Anterior cingulate cortex (tissue), 58 donors: ENCODE measurements around the gene HIVEP2.

Experiments used
- DNase-seq, 58 donors: peaks; one replicate each; lab custom pipeline; 2025; lab: John Stamatoyannopoulos, UW

Gene HIVEP2

DNA sequence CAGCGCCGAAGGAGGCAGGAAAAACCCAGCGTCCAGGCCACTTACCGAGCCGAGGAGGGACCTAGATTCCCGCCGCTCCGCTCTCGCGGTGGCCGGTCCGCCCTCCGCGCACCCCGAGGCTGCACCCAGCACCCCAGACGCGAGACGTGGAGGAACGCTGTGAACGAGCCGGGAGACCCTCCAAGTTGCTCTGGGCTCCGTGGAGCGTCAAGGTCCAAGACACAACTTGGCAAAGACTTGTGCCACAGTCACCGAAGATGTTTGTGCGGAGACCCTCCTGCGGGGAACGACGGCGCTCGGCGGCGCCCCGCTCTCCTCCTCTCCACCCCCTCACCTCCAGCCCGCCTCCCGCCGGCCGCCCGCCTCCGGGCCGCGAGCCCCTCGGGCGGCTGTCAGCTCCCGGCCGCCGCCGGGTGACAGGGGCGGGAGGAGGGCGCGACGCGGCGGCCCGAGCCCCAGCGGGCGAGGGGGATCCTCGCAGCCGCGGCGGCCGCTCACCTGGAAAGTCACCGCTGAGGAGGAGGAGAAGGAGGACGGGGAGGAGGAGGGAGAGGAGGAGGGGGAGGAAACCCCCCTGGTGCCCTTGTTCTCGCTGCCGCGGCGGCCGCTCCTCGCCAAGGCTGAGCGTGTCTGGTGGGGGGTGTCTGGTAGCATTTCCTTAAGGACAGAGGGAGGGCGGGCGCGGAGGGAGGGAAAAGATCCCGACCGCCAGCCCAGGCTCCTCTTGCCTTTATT lies 637 bp upstream of the HIVEP2 start:
- peak in 39 of 58 donors; percentile 13 to 82 (median 64) for DNase-seq

DNA sequence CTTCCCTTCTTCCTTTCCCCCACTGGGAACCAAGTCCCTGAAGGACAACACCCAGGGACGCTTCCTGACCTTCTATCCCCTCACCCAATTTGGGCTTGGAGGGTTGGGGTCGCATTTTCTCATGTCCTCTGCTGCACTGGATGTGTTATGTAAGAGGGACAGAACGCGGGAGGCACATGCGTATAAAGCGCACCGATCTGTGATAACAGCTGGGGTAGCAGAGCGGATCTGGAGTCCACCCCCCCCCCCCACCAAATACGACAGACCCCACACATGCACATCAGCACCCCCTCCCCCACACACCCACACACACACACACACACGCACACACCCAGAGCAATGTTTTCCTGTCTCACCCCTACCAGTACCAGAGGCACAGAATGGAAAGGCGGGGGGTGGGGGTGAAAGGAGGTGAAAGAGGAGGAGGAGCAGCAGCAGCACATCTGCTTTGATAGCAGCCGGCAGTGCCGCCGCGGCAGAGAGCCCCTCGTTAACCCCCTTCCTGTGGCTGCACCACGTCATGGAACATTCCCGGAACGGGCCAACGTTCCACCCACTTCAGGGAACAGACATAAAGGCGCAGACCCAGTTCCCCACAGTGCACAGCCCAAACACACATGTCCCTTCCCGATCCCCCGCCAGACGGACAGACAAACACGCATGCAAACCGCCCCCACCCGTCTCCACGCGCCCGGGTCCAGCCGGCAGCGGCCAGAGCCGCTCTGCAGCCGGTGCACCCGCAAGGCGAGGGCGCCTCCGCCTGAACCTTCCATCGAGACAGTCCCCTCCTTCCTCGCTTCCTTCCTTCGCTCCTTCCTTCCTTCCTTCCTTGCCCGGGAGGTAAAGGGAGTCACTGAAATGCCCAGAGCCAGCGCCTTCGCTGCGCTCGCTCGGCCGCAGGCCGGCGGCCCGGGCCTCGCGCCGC lies 590 bp downstream of the HIVEP2 start:
- peak in 57 of 58 donors; percentile 31 to 92 (median 71) for DNase-seq

DNA sequence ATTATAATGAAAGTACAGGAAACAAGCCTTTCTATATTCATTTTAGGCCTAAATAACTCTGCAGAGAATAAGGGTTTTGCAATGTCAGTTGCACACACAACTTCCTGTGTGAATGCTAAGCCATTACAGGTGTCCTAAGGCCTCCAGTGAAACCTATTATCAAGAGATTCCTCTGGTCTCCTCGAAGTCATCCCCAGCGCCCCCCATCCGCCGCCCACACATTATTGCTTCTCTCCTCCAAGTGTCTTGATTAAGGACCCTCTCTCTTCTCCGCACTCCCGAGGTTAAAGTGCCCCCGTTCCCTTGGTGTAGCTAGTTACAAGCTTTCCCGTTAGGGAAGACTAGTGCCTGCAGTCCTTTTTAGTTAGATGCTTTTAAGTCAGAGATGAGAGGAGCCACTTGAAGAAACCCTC lies 1.3 kb downstream of the HIVEP2 start:
- peak in 22 of 58 donors; percentile 6 to 84 (median 50) for DNase-seq

DNA sequence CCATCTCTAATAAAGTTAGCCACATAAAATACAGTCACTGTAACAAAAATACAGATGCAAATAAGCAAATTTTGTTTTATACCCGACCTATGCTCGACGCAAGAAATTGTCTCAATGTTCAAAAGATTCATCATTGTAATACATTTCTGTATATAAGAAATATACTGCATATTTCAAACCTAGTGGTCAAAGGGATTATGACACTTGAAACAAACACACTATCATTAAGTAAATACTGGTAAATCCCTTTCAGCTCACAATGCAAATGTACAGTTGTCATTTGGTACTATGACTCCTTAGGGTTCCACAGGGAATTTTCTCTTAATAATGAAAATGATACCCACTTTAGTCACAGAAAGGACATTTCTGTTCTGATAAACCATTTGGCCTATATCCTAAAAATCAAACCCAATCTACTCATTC lies 2.2 kb downstream of the HIVEP2 start:
- DNase-seq, result no peak

DNA sequence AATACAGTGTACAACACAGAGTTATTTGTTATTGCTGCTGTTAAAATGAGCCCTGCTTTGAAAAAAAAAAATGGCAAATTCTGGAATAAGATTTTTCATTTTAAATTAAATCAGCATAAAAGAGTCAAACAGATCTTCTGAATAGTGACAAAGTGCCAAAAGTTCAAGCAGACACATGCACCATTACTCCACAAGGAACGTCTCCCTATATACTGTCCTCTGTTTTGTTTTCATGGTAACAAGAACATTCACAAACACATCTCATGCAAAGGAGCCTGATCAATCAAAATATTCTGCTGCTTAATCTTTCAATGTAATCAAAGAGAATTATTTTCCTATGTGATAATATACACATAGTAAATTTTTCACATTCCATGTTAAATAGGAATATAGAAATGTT lies 2.7 kb downstream of the HIVEP2 start:
- no peak for DNase-seq

DNA sequence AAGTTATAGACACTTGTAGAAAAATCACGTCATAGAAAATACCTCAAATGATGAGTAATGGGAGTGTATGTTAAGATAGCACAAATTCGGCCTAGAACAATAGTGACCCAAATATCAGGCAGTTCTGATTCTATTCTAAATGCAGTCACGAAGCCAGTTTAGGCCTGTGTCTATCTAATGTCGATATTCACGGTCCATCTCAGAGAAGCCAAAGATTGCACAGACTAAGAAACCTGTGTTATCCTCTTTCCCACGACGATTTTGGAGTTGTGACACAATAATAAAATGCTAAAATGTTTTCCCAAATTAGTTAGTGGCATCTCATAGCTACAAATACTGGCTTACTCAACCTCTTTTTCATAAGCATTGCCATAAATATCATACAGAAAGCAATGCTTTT lies 4.0 kb downstream of the HIVEP2 start:
- DNase-seq, result no peak

DNA sequence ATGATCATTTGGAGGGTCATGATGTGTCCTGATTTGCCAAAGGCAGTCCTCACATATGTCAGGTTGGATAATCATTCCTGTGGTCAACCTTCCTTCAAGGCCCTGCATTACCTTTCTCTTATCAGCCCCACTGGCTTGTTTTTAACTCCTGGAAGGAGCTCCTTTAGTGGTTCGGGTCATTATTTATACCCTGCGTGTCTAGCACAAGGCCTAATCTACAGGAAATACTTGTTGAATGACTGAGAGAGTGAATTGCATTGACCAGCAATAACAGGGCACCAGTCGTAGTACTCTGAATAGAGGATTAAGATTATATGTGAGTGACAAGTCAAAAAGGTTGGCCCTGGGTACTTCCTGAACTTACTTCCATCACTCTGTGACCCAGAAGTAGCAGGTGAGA lies 4.5 kb downstream of the HIVEP2 start:
- DNase-seq, result no peak

DNA sequence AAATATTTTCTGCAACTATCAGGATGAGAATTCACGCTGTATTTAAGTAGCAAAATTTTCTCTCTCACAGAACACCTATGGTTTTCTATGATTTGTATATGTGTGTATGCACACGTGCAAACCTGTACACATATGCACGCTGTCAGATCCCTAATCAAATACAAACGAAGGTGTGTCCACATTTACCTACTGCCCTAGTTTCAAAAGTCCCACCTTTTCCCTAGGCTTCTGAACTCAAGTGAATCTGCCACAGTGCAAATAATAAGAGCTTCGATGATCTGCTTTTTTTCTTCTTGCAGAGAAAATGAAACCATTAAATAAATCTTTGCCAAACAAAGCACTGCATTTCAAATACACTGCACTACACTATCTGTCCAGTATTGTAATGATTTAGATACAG lies 6.5 kb downstream of the HIVEP2 start:
- DNase-seq, result no peak

DNA sequence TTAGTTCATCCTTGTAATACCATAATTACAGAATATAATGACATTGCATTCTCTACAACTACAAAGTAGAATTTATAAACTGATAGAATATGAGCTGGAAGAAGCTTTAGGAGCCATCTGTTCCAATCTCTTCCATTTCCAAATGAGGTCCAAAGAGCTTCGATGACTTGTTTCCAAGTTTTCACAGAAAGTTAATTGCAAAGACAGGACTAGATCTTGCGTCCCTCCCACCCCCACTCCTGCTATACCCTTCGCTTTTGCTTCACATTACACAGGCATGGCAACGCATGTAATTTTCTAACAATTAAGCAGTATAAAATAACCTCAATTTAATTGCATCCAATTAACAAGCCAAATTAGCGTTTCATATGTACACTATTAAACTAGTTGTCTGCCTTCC lies 7.0 kb downstream of the HIVEP2 start:
- DNase-seq, result no peak

DNA sequence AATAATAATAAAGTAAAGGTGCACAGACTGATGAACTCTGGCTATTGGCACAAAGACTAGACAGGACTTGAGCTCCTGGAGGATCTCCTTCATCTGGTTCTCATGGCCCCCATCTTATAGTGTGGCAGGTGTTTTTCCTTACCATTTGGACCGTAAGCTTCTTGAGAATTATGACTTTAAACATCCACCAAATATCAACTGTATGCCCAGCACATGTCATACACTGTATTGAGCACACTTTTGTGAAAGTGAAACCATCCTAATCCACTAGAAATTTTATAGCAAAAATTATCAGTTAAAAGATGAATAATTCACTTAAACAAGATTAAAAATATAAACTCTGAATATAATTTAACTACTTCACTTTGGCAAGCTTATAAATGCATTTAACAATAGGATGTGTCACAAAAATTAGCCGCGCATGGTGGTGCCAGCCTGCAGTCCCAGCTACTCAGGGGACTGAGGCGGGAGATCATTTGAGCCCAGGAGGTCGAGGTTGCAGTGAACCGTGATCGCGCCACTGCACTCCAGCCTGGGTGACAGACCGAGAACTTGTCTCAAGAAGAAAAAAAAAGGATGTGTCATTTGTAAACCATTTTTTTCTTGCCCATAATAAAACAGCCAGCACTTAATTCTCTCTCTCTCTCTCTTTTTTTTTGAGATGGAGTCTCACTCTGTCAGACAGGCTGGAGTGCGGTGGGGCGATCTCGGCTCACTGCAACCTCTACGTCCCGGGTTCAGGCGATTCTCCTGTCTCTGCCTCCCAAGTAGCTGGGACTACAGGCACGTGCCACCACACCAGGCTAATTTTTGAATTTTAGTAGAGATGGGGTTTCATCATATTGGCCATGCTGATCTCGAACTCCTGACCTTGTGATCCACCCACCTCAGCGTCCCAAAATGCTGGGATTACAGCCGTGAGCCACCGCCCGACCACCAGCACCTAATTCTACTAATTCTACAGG lies 9.1 kb downstream of the HIVEP2 start:
- DNase-seq, result no peak

DNA sequence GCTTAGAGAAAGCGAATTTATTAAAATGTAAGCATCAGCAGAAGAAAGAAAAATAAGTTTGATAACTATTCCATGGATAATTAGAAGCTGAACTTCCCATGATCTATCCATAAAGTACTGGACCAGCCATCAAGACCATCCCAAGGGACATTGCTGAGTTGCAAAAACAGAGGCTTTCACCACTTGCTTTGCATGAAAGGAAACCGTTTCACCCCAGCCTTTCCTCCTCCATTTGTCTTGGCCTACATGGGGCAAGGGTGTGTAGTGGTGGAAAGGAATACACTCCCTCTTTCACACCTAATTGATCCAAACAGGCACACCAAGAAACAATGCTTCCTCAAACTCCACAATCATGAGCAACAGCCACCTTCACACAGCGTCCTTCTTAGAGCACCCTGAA lies 10.4 kb downstream of the HIVEP2 start:
- no peak for DNase-seq

DNA sequence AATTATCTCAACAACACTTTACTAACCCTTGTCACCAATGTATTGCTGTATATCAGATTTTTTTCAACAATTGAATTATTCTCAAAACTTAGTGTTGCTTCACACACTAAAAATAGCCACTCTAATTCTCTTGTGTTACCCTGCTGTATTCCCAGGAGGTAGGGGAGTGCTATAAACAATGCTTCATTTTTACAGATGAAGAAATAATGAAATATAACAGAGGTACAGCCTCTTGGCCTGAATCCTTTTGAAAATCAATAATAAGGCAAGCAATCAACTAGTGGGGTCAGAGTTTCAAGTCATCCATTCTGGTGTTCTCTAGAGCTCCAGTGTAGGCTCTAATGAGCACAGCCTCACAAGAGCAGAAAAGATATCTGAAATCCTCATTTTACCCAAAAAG lies 10.9 kb downstream of the HIVEP2 start:
- no peak for DNase-seq

DNA sequence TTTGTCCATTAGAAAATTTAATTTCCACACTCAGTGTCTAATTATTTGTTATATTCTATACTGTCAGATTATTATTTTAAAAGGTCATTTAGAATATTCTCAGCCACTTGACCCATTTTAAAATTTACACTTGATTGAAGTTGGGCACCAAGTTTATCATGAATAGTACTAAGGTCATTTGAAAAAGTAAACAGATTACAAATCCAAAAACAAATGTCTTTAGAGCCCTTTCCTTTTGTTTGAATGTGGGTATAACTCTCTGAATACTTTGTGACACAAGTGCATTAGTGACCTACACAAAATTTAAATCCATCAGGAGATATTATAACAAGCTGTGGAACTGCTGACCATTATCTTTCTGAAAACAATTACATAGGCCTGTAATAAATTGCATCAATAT lies 11.3 kb downstream of the HIVEP2 start:
- no peak for DNase-seq

DNA sequence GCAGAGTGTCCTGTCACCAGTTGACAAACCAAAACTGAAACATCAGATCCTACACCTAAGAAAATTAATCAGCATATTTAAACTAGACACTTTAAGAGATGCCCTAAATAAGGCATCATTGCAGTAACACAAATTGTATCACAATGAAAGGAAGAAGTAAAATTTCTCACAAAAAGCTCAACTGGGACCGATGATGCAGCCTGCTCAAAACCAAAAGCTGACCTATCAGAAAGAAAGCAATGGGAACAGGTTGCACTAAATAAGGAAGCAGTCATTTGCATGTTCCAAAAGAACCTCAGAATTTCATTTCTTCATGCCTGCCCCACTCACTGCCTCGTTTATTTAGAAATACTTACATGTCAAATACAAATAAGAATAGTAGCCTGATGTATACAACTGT lies 12.1 kb downstream of the HIVEP2 start:
- no peak for DNase-seq

DNA sequence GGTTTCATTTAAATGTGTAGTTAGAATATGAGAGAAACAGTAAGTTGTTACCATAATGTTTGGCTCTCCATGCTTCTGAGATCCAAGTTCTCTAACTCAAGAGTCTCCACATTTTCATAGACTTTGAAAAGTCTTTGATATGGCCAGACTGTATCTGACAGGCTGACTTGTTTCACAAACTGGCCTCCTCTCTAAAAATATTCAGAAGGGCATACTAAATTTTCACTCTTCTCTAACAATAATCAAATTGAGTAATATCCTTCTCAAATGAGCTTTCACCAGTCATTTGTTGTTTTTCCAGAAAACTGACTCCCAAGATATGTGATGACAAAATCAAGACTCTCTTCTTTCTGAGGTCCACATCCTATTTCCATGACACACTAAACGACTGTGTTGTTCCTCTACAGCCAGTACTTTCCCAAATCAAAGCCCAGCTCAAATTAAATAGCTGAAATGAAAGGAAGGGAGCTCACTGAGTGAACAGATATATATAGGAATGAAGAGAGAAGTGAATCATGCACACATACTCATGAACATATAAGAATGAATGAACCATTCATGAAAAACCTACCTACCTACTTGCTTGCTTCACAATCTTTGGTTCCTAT lies 15.1 kb downstream of the HIVEP2 start:
- no peak for DNase-seq

DNA sequence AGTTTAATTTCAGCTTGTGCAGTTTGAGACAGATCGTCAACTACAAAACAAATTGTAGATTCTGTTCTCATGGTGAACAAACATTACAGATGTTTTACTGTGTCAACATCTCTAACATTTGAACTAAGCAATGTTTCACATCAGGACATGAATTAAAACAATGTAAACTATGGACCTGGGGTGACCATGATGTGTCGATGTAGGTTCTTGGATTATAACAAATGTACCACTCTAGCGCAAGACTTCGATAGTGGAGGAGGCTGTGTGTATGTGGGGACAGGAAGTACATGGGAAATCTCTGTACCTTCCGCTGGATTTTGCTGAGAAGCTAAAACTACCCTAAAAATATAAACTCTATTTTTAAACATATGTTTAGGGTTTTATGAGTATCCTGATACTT lies 17.1 kb downstream of the HIVEP2 start:
- DNase-seq, result no peak

DNA sequence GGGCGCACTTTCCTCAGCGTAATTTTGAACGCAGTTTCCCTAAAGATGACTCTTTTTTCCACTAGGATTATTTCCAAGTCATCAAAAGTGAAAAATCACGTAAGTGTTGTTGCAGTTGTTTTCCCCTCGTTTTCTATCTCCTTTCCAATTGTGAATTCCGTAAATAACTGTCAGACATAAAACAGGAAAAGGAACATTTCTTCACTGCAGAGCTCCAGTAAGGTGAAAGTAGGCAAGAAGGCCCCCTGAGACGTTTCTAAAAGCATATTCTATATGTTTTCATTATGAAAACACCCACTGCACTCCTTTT lies 17.8 kb downstream of the HIVEP2 start:
- no peak for DNase-seq

DNA sequence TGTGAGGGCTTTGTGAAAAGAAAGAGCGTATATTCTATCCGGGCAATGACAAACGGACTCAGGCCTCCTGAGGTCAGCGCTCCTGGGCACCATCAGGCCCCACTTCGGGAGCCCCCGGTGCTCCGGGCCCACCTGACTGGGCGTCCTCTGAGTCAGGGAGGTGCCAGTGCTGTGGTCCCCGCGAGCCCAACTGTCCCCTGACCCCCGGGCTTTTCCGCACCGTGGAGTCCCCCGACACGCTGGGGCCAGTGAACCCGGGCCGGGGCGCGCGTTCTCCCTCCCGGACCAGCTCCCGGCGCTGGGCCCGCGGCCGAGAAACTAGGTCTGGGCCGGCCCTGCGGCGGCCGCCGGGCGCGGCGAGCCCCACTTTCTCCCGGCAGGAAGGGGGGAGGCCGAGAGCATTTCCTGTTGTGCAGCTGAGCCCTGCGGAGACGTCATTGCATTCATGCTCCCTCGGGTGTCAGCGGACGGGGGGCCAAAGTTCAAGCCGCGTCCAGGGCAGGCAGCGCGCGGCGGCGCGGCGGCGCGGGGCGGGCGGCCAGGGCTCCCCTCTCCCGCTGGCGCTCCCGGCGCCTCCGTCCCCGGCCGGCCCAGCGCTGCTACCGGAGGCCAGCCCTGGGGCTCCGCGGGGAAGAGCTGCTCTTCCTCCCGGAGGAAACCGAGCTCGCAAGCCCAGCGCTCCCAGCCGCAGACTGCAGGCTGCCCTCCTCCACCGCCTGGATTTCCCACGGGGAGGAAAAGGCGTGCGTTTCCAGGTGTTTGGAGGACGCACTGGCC lies 18.3 kb downstream of the HIVEP2 start:
- DNase-seq, result peak; percentile 25 to 87 (median 71)

DNA sequence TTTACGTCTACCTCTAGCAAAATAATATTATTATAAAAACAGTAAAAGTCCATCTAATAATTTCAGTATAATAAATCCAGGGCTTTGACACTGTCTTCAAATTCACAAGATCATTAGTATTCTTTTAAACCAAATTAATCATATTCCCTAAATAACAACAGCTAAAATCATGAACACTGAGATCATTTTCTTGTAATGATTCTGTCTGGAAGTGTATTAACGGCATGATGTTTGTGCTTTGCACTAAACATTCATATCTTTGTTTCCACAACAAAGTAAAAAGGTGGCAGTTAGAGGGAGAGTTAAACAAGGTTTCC lies 18.8 kb downstream of the HIVEP2 start:
- no peak for DNase-seq
